Measurements from ENCODE around the gene UNC80. TPM values are rescaled to one million over a fixed set of nuclear protein-coding genes. Genes with fewer than 3 reads are reported as not detected.

Gene UNC80
- total RNA-seq, 2 experiments from 2014 or later: not detected

DNA sequence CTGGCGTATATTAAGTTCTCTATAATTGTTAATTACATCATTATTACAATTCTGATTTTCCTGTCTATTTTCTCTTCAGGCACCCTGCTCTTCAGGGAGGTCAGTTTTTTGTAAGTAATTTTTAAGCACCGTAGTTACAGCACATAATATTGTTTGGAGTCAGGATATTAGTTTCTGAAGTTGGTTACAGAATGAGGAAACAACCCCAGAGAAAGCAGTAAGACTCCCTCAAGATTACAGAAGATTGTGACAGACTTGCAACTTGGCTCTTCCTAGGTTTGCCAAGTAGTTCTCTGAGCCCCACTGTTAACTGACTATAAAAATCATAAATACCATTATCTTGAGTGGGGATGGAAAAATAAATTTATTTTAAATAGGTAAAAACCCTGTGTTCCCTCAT lies 231.7 kb downstream of the UNC80 start:
- no peak for DNase-seq
- H3K4me1 Mint-ChIP-seq: peaks cover 57% of the 10 kb centered on the region
- ChIA-PET CTCF (no interaction called here), POLR2A (interaction anchor here (0.7 to 1.5 kb wide), 4 partner anchors 10 to 168 kb away, joined by 3 to 4 read pairs (median 3); partner anchors contain the start of gene KANSL1L)
- H3K27me3 Mint-ChIP-seq: no peaks in the 10 kb centered on the region
- peaks cover 27% of the 10 kb centered on the region for H3K36me3 Mint-ChIP-seq (ENCODE audit: low read depth)
- H3K27ac Mint-ChIP-seq: peak overlapping the region; percentile 94
- H3K9me3 Mint-ChIP-seq: no peaks in the 10 kb centered on the region
- peak overlapping the region; percentile 82 for H3K4me3 Mint-ChIP-seq

DNA sequence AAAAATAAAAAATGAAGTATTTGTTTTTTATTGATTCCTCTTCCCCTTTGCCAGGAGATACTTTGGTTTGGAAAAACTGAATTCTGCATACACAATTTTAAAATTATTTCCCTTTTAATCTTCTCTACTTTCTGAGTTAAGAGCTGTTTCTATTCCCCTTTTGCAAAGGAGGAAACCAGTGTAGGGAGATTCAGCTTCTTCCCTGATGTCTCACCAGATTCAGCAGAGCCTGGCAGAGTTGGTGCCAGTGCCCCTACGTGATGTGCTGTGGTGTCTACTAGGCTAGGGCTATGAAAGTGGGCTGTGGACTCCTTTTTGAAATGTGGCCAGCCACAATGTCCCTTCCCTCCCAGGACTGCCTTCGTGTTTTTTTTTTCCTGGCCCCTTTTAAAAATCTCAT lies 233.2 kb downstream of the UNC80 start:
- POLR2A ChIA-PET: interaction anchor here (1.2 kb wide), 1 partner anchor 166 kb away, joined by 3 read pairs; the partner anchor contains the start of gene KANSL1L
- no peaks in the 10 kb centered on the region for H3K27me3 Mint-ChIP-seq
- H3K9me3 Mint-ChIP-seq: no peaks in the 10 kb centered on the region
- H3K36me3 Mint-ChIP-seq (ENCODE audit: low read depth): peaks cover 35% of the 10 kb centered on the region
- peaks cover 61% of the 10 kb centered on the region for H3K4me1 Mint-ChIP-seq
- CTCF ChIA-PET: no interaction called here
- no peak for DNase-seq
- no peak overlapping the region for H3K4me3 Mint-ChIP-seq
- H3K27ac Mint-ChIP-seq: no peak overlapping the region

DNA sequence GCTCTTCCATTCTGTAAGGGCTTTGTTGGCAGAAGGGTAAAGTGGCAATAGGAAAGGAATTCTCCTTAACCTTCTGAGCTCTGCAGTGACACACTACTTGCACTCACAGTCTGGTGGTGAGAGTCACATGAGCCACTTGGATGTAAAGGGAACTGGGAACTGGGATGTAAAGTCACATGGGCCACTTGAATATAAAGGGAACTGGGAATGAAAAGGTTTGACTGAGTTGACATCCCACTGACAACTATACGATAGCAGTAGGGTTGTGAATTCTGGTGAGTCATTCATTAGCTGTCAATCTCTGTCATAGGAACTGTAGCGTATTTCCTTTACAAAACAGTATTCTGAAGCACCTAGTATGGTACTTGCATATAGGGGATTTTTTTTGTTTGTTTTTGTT lies 236.3 kb downstream of the UNC80 start:
- Mint-ChIP-seq H3K27me3 (no peaks in the 10 kb centered on the region), H3K27ac (no peak overlapping the region), H3K9me3 (no peaks in the 10 kb centered on the region), H3K4me3 (no peak overlapping the region), H3K4me1 (peaks cover 63% of the 10 kb centered on the region), H3K36me3 (ENCODE audit: low read depth) (peaks cover 49% of the 10 kb centered on the region)
- ChIA-PET POLR2A (no interaction called here), CTCF (no interaction called here)
- DNase-seq: no peak

DNA sequence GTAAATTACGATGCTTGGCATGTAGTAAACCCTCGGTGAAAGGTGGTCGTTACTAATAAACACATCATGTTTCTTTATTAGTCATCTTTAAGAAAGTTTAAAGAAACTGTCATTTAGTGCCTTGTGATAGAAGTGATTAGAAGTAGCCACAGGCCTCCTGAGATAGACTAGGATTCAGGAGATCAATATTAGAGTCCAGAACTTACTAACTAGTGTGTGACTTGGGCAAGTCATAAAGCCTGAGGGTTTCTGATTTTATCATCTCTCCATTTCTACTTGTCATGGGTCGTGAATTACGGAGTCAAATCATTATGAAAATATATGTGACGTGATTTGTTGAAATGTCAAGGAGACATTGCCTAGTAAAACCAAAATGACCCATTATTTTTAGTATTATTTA lies 237.5 kb downstream of the UNC80 start:
- Mint-ChIP-seq H3K27ac (no peak overlapping the region), H3K27me3 (no peaks in the 10 kb centered on the region), H3K36me3 (ENCODE audit: low read depth) (peaks cover 50% of the 10 kb centered on the region), H3K4me3 (no peak overlapping the region), H3K9me3 (no peaks in the 10 kb centered on the region), H3K4me1 (peaks cover 53% of the 10 kb centered on the region)
- ChIA-PET POLR2A (no interaction called here), CTCF (no interaction called here)
- no peak for DNase-seq

DNA sequence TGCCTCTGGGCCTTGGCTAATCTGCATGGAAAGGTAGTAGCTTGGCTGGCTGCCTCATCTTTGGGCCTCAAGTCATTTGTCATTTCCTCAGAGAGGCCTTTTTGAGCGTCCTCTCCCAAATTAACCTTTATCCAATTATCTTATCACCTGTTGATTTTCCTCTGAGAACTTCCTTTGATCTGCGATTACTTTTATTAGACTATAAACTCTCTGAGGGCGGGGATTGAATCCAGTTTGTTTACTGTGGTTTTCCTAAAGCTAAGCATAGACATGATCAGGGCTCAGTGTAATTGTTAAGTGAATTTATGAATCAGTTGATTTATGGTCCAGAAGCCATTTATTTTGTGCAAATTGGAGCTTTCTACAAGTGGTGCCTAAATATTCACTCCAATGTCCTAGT lies 238.3 kb downstream of the UNC80 start:
- Mint-ChIP-seq H3K27ac (no peak overlapping the region), H3K4me1 (peaks cover 45% of the 10 kb centered on the region), H3K4me3 (no peak overlapping the region), H3K9me3 (no peaks in the 10 kb centered on the region), H3K36me3 (ENCODE audit: low read depth) (peaks cover 50% of the 10 kb centered on the region), H3K27me3 (no peaks in the 10 kb centered on the region)
- DNase-seq: no peak
- POLR2A ChIA-PET: interaction anchor here (1.3 kb wide), 1 partner anchor 12 kb away, joined by 3 read pairs; no protein-coding TSS in a partner anchor
- CTCF ChIA-PET: no interaction called here

DNA sequence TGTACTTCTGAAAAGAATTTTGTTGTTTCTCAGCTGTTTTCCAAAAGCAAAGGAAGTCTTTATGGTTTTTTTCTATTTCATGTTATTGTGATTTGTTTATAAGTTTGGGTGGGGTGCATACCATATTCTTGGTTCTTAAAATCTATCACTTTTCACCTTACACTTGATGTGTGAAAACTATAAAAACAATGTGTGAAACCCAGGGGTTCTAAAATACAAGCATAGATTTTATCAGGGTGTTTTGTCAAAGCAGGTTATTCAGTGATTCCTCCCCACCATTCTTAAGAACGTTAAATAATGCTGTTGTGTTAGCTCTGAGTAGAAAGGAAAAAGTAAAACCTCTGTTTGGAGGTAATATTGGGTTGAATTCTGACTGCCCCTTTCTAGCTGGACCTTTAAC lies 248.5 kb downstream of the UNC80 start:
- H3K36me3 Mint-ChIP-seq (ENCODE audit: low read depth): peaks cover 61% of the 10 kb centered on the region
- POLR2A ChIA-PET: no interaction called here

DNA sequence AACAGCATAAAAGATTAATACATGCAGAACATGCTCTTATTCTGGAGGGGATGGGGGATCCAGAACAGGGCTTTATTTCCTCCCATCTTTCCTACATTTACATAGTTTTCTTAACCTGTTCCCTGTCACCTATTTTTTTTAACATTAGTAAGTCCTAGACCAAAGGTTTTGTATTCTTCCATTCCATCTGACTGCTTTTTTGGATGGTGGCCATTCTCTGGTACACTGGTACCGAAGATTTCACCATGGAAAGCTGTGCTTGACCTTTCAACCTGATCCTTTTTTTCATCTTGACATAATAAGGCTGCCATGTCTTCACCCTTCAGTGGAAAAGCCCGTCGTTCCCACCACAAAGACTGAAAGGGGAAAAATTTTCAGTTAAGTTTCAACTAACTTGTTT lies 251.2 kb downstream of the UNC80 start:
- H3K36me3 Mint-ChIP-seq (ENCODE audit: low read depth): peaks cover 48% of the 10 kb centered on the region

More for the DNA sequence above, 248.5 kb downstream of the UNC80 start:
- DNase-seq: no peak
- Mint-ChIP-seq H3K27me3 (no peaks in the 10 kb centered on the region), H3K9me3 (no peaks in the 10 kb centered on the region), H3K4me3 (no peak overlapping the region), H3K4me1 (no peaks in the 10 kb centered on the region), H3K27ac (no peak overlapping the region)
- CTCF ChIA-PET: no interaction called here

DNA sequence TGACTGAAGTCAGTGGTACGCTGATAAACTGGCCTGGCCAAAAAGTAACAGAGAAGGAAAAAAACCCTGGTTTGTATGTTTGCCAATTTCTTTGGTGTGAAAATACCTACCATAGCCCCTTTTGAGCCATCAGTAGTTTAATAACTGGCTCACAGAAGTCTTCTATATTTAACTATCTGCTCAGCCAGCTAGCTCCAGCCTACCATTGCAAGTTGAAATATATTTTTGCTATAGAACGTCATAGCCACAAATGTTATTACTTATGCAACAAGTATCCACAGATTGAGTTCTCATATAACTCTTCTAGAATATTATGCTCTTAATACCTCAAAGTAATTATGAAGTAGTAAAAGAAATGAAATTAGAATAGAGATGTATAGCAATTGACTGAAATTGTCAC lies 256.0 kb downstream of the UNC80 start:
- no peaks in the 10 kb centered on the region for H3K9me3 Mint-ChIP-seq
- H3K4me3 Mint-ChIP-seq: no peak overlapping the region
- H3K27me3 Mint-ChIP-seq: no peaks in the 10 kb centered on the region
- no peak overlapping the region for H3K27ac Mint-ChIP-seq
- ChIA-PET CTCF (no interaction called here), POLR2A (no interaction called here)
- H3K36me3 Mint-ChIP-seq (ENCODE audit: low read depth): peaks cover 18% of the 10 kb centered on the region
- H3K4me1 Mint-ChIP-seq: no peaks in the 10 kb centered on the region
- DNase-seq: no peak

More for the DNA sequence above, 251.2 kb downstream of the UNC80 start:
- no peak overlapping the region for H3K27ac Mint-ChIP-seq
- H3K9me3 Mint-ChIP-seq: no peaks in the 10 kb centered on the region
- DNase-seq: no peak
- H3K27me3 Mint-ChIP-seq: no peaks in the 10 kb centered on the region
- H3K4me1 Mint-ChIP-seq: no peaks in the 10 kb centered on the region
- ChIA-PET CTCF (no interaction called here), POLR2A (no interaction called here)
- no peak overlapping the region for H3K4me3 Mint-ChIP-seq

DNA sequence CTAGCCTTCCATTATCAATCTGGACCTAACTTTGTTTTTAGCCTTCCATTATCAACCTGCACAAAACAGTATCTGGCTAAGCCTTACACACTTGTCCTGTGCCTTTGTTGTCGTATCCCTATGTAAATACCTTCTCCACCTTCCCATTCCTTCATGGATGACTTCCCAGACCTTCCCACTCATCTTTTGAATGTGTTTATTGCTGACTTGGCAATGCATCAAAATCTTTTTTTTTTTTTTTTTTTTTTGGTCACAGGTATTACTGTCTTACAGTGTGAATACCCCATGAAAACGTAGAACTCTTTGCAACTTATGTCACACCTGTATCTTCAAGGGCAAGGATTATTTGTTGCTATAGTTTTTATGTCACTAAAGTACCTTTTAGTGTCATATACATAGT lies 256.5 kb downstream of the UNC80 start:
- H3K27ac Mint-ChIP-seq: no peak overlapping the region
- peaks cover 13% of the 10 kb centered on the region for H3K36me3 Mint-ChIP-seq (ENCODE audit: low read depth)
- no peaks in the 10 kb centered on the region for H3K27me3 Mint-ChIP-seq
- no peak overlapping the region for H3K4me3 Mint-ChIP-seq
- ChIA-PET CTCF (no interaction called here), POLR2A (no interaction called here)
- no peak for DNase-seq
- no peaks in the 10 kb centered on the region for H3K9me3 Mint-ChIP-seq
- no peaks in the 10 kb centered on the region for H3K4me1 Mint-ChIP-seq

DNA sequence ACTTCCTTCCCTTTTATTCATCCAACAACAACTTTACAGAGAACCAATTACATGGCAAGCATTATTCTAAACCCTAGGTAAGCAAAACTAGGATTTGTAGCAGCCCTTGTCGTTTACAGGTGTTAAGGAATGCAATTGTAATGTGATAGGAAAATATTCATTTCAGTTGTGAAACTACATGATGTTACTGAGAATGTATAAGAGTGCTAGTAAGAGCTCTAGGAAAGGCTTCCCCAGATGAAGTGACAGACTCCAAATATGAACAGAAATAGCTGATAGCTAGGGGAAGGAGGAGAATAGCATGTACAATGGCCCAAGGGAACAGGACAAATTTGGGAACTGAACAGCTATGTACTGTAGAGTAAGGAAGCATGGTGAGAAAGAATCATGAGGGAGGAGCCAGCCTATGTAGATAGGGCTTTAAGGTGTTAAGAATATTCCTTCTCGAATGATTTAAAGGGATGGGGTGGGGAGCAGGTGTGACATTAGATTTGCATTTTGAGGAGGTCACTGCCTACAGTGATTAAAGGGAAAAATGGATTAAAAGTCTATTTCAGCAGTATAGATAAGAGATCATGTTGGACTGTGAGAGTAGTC lies 262.6 kb downstream of the UNC80 start:
- no peak for DNase-seq
- H3K36me3 Mint-ChIP-seq (ENCODE audit: low read depth): no peaks in the 10 kb centered on the region
- H3K27ac Mint-ChIP-seq: no peak overlapping the region
- no peaks in the 10 kb centered on the region for H3K4me1 Mint-ChIP-seq
- H3K27me3 Mint-ChIP-seq: no peaks in the 10 kb centered on the region
- no peak overlapping the region for H3K4me3 Mint-ChIP-seq
- CTCF ChIA-PET: no interaction called here
- no peaks in the 10 kb centered on the region for H3K9me3 Mint-ChIP-seq
- POLR2A ChIA-PET: interaction anchor here (0.9 to 1.0 kb wide), 2 partner anchors 9 to 11 kb away, joined by 3 to 4 read pairs; no protein-coding TSS in a partner anchor

DNA sequence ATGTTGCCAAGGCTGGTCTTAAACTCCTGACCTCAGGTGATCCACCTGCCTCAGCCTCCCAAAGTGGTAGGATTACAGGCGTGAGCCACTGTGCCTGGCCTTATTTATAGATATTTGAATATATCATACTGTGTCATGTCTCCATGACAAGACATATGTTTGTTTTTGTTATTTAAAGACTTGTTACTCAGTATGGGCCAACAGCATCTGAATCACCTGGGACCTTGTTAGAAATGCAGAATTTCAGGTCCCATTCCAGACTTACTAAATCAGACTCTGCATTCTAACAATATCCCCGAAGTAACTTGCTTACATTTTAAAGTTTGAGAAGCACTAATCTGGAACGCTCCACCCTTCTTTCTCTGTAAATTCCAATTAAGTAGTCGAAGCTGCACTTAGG lies 264.0 kb downstream of the UNC80 start:
- H3K27me3 Mint-ChIP-seq: no peaks in the 10 kb centered on the region
- CTCF ChIA-PET: no interaction called here
- no peak for DNase-seq
- no peak overlapping the region for H3K27ac Mint-ChIP-seq
- POLR2A ChIA-PET: no interaction called here
- H3K9me3 Mint-ChIP-seq: no peaks in the 10 kb centered on the region
- H3K36me3 Mint-ChIP-seq (ENCODE audit: low read depth): no peaks in the 10 kb centered on the region
- no peak overlapping the region for H3K4me3 Mint-ChIP-seq
- no peaks in the 10 kb centered on the region for H3K4me1 Mint-ChIP-seq

DNA sequence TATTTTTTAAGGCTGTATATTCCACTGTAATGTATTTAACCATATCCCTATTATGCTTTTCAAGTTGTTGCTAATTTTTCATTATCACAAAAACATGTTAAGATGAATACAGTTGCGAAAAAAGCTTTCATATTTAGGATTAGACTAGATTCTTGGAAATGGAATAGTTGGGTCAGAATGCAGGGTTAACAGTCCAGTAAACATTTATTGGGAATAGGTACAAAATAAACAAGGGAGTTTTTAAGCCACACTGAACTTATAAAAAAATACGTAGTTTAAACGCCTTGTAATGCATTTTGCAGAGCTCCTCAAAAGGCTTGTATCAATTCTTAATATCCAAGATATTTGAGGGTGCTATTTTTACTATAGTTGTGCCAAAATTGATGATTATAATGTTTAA lies 266.4 kb downstream of the UNC80 start:
- no peaks in the 10 kb centered on the region for H3K4me1 Mint-ChIP-seq

DNA sequence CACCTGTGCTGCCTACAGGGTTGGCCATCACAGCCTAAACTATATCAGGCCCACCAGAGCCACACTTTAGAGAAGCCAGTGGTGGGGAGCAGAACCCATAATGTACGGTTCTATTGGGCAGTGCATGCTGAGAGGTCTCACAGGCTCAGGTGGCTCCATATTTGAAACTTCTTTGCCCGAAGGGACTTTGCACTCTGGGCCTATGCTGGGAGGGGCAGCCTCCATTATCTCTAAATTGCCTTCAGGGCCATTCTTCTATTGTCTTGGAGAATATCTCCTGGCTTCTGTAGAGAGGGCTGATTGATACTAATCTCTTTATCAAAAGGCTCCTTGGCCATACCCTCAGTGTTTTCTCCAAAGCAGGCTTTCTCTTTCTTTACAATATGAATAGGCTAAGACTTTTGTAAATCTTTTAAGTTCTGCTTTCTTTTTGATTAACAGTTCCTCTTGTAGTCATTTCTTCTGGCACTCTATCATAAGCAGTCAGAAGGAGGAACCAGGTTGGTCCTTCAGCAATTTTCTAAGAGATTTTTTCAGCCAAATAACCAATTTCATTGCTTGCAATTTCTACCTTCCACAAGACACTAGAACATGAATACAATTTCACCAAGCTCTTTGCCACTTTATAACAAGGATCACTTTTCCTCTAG lies 275.3 kb downstream of the UNC80 start:
- ChIA-PET CTCF (no interaction called here), POLR2A (no interaction called here)
- H3K27ac Mint-ChIP-seq: no peak overlapping the region

More for the DNA sequence above, 266.4 kb downstream of the UNC80 start:
- ChIA-PET POLR2A (interaction anchor here (1.1 kb wide), 1 partner anchor 35 kb away, joined by 3 read pairs; no protein-coding TSS in a partner anchor), CTCF (no interaction called here)
- no peak for DNase-seq
- Mint-ChIP-seq H3K27ac (no peak overlapping the region), H3K36me3 (ENCODE audit: low read depth) (no peaks in the 10 kb centered on the region), H3K4me3 (no peak overlapping the region), H3K27me3 (no peaks in the 10 kb centered on the region), H3K9me3 (no peaks in the 10 kb centered on the region)

More for the DNA sequence above, 275.3 kb downstream of the UNC80 start:
- H3K27me3 Mint-ChIP-seq: no peaks in the 10 kb centered on the region
- H3K4me3 Mint-ChIP-seq: no peak overlapping the region
- no peaks in the 10 kb centered on the region for H3K4me1 Mint-ChIP-seq
- peaks cover 9% of the 10 kb centered on the region for H3K36me3 Mint-ChIP-seq (ENCODE audit: low read depth)
- no peaks in the 10 kb centered on the region for H3K9me3 Mint-ChIP-seq
- no peak for DNase-seq

All from activated CD4-positive, alpha-beta memory T cell treated with anti-CD3 and anti-CD28 coated beads, Interleukin-2, amount 10 ng/mL, durations not matched to agents 7 days and 5 days (primary cell).